Upper lobe of left lung (tissue), 6 donors: ENCODE measurements around the gene NAP1L5. TPM values are rescaled to one million over a fixed set of nuclear protein-coding genes. Genes with fewer than 3 reads are reported as not detected.

ENCODE experiments used
- ATAC-seq, 2 donors: fragments of 200-7000 bp; cut with Tn5 transposase; one replicate each; pipeline ENCODE4 v1.9.1; 2022; ENCODE audit warnings: mild to moderate bottlenecking in 2 of 2, moderate library complexity in 2 of 2; ENCODE audit not compliant: low FRiP score in 2 of 2
- DNase-seq, 2 donors: peaks; one replicate each; pipeline ENCODE4 v3.0.0-alpha.2; 2019 to 2020
- H3K27ac ChIP-seq, 4 donors: fragments of 200-600 bp; sonication (generic); one replicate each; pipeline ENCODE4 v1.5.1; 2016 to 2019
- H3K27me3 ChIP-seq, 4 donors: fragments of 200-600 bp; sonication (generic); one replicate each; pipeline ENCODE4 v1.5.1; 2017 to 2019
- H3K36me3 ChIP-seq, 4 donors: fragments of 200-600 bp; sonication (generic); one replicate each; pipeline ENCODE4 v1.5.1; 2016 to 2019
- H3K4me1 ChIP-seq, 4 donors: fragments of 200-600 bp; sonication (generic); one replicate each; pipeline ENCODE4 v1.5.1; 2018 to 2019
- H3K4me3 ChIP-seq, 4 donors: fragments of 200-600 bp; sonication (generic); one replicate each; pipeline ENCODE4 v1.5.1; 2017 to 2019; ENCODE audit warnings: mild to moderate bottlenecking in 2 of 4, moderate library complexity in 1 of 4
- H3K9me3 ChIP-seq, 4 donors: fragments of 200-600 bp; sonication (generic); one replicate each; pipeline ENCODE4 v1.5.1; 2018 to 2019
- CTCF ChIP-seq, 6 experiments: fragments of 450-650 bp in 4 of 6; fragments of 200-600 bp in 2 of 6; sonication (generic) in 2 of 6; IDR thresholded peaks; one replicate each; pipeline ENCODE4 v1.5.1; 2016 to 2019; ENCODE audit warnings: antibody characterized with exemption in 6 of 6
- EP300 ChIP-seq, 4 donors: sonication (generic); formaldehyde crosslinking; IDR thresholded peaks; one replicate each; pipeline ENCODE4 v1.5.1; 2017; ENCODE audit warnings: antibody characterized with exemption in 4 of 4, control low read depth in 2 of 4
- POLR2A ChIP-seq, 4 donors: fragments of 450-650 bp; IDR thresholded peaks; one replicate each; pipeline ENCODE4 v1.5.1; 2016 to 2017; ENCODE audit warnings: antibody characterized with exemption in 4 of 4, mild to moderate bottlenecking in 2 of 4
- POLR2AphosphoS5 ChIP-seq, 2 donors: sonication (generic); formaldehyde crosslinking; IDR thresholded peaks; one replicate each; pipeline ENCODE4 v1.5.1; 2017; ENCODE audit warnings: antibody characterized with exemption in 2 of 2
- WGBS, 2 donors: methylation state at CpG; one replicate each; pipeline ENCODE4 v1.1.5; 2017 to 2018; 5-methylcytosine and 5-hydroxymethylcytosine counted together
- total RNA-seq, 6 donors: library from RNA; depleted of rRNA in 4 of 6; stranded (reverse); fragments of >200 nt in 4 of 6; gene quantifications; one replicate each; pipeline versions ENCODE4 v1.1.0 to v1.2.1, GENCODE V29; 2016 to 2021
- donor health status: DM: no; HTN: no; CAD: no; lungs with moderate emphysema.
- donor health status: DM: no; HTN: yes; CAD: no; lungs with severe emphysema.

The NAP1L5 gene
- total RNA-seq, 6 donors from 2014 or later = 1.5 to 3.0 (median 2.8) TPM; not detected in 1

DNA sequence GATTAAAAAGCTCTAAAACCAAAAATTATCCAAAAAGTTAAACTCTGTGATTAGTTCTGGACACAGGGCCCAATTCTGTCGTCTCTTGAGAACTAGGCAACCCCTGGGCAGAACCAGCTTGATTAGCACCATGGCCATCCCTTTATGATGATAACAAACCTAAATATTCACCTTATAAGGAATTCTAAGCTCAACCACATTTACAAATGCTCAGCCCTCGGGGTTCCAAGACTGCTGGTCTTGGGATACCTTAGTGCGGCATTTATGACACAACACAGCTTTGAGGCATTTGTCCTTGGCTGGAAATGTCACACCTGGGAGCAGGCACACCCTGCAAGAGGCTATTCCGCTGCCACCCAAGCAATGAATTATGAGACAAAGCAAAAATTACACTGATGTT lies 27.5 kb upstream of the NAP1L5 start:
- Histone ChIP-seq H3K27me3 (no peaks in the 10 kb centered on the region), H3K9me3 (no peaks in the 10 kb centered on the region), H3K4me3 (no peak overlapping the region), H3K36me3 (peaks cover 10 to 90% (median 39%) of the 10 kb centered on the region in 4 donors), H3K4me1 (peaks cover 0 to 6% (median 5%) of the 10 kb centered on the region in 4 donors), H3K27ac (no peak overlapping the region)
- DNase-seq (no peak), ATAC-seq (no peak)
- 85 to 92% methylated on average over 4 of the region's 4 CpGs for WGBS, 2 donors
- TF ChIP-seq EP300 (IDR thresholded peaks at IDR 0.05) = no peak
- no peak for TF ChIP-seq POLR2A (IDR thresholded peaks at IDR 0.05)
- TF ChIP-seq POLR2AphosphoS5 (IDR thresholded peaks at IDR 0.05) = no peak
- TF ChIP-seq CTCF (IDR thresholded peaks at IDR 0.05) = no peak

DNA sequence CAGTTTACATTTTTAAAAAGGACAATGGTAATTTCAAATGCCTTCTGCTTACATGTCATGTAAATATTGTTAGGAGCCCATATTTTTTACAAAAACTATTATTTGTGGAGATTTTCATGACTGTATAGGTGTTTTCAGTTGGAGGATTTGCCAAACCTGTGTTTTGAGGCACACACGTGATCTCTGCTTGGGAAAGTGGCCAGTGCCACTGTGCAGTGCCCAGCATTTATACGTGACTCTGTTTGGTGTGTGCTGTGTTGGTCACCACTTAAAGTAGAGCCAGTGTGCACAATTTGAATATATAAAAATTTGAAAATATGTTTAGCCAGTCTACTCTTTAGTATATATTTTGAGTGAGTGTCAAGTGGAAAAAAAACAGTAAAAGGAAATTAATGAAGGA lies 26.8 kb upstream of the NAP1L5 start:
- Histone ChIP-seq H3K4me3 (no peak overlapping the region), H3K9me3 (no peaks in the 10 kb centered on the region), H3K4me1 (peaks cover 0 to 6% (median 5%) of the 10 kb centered on the region in 4 donors), H3K36me3 (peaks cover 10 to 88% (median 38%) of the 10 kb centered on the region in 4 donors), H3K27me3 (no peaks in the 10 kb centered on the region), H3K27ac (no peak overlapping the region)
- ATAC-seq (no peak), DNase-seq (no peak)
- TF ChIP-seq CTCF (IDR thresholded peaks at IDR 0.05) (no peak), POLR2AphosphoS5 (IDR thresholded peaks at IDR 0.05) (no peak), EP300 (IDR thresholded peaks at IDR 0.05) (no peak), POLR2A (IDR thresholded peaks at IDR 0.05) (no peak)
- WGBS, 2 donors = 86 to 89% methylated on average over 2 of the region's 2 CpGs

GRCh38 chr4:88722828-88723227 lies 25.2 kb upstream of the NAP1L5 start:
- peaks cover 4 to 85% (median 31%) of the 10 kb centered on the region in 4 donors for H3K36me3 ChIP-seq
- peaks cover 0 to 5% (median 2%) of the 10 kb centered on the region in 4 donors for H3K4me1 ChIP-seq
- no peaks in the 10 kb centered on the region for H3K9me3 ChIP-seq
- DNase-seq (no peak), ATAC-seq (peak; percentile 31 to 50)
- TF ChIP-seq POLR2A (IDR thresholded peaks at IDR 0.05) (no peak), EP300 (IDR thresholded peaks at IDR 0.05) (no peak), POLR2AphosphoS5 (IDR thresholded peaks at IDR 0.05) (no peak), CTCF (IDR thresholded peaks at IDR 0.05) (no peak)
- 77 to 83% methylated on average over 2 of the region's 2 CpGs for WGBS, 2 donors
- H3K27me3 ChIP-seq = no peaks in the 10 kb centered on the region
- H3K27ac ChIP-seq = no peak overlapping the region
- H3K4me3 ChIP-seq = no peak overlapping the region

DNA sequence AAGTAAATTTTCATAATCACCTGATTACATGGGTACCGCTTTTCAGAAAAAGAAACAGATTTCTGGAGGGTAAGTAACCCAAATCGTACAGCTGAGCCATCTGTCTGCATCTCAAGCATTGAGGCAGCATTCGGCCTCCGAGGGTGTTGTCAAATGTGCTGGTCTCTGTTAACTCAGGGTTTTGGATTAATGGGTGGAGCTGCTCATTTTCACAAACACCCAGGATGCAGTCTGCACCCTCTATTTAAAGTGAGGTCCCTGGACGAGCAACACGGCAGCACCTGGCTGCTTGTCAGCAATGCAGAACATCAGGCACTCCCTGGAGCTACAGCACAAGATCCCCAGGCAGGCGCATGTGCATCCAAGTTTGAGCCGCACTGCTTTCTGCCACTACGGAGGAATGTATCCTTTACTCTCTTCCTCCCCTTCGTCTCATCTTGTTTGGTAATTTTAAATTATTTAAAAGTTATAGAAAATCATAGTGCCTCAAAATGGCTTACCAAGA lies 24.7 kb upstream of the NAP1L5 start:
- peaks cover 4 to 85% (median 26%) of the 10 kb centered on the region in 4 donors for H3K36me3 ChIP-seq

More for the DNA sequence above, 24.7 kb upstream of the NAP1L5 start:
- ATAC-seq (no peak), DNase-seq (no peak)
- H3K9me3 ChIP-seq = peaks cover 0 to 2% (median 2%) of the 10 kb centered on the region in 4 donors
- H3K4me3 ChIP-seq = no peak overlapping the region
- 85 to 88% methylated on average over 10 of the region's 10 CpGs for WGBS, 2 donors
- no peak overlapping the region for H3K27ac ChIP-seq
- no peak for TF ChIP-seq EP300 (IDR thresholded peaks at IDR 0.05)
- TF ChIP-seq CTCF (IDR thresholded peaks at IDR 0.05) = no peak
- no peak for TF ChIP-seq POLR2AphosphoS5 (IDR thresholded peaks at IDR 0.05)
- no peak for TF ChIP-seq POLR2A (IDR thresholded peaks at IDR 0.05)
- H3K4me1 ChIP-seq = peaks cover 0 to 5% (median 2%) of the 10 kb centered on the region in 4 donors
- no peaks in the 10 kb centered on the region for H3K27me3 ChIP-seq
